Adrenal gland (tissue), 5 donors: ENCODE results near the gene ZNF503.

Source experiments
- CTCF ChIP-seq, 6 experiments: fragments of 450-650 bp in 4 of 6; fragments of 200-600 bp in 2 of 6; sonication (generic) in 1 of 6; IDR thresholded peaks; 1 replicate in 5 of 6; 2 replicates in 1 of 6; pipeline versions ENCODE4 v1.5.1 to v1.8.0; 2016 to 2021; ENCODE audit warnings: antibody characterized with exemption in 6 of 6, mild to moderate bottlenecking in 2 of 6, moderate library complexity in 1 of 6
- POLR2A ChIP-seq, 2 donors: fragments of 450-650 bp; IDR thresholded peaks; one replicate each; pipeline ENCODE4 v1.6.1; 2017; ENCODE audit warnings: antibody characterized with exemption in 2 of 2, mild to moderate bottlenecking in 2 of 2, moderate library complexity in 1 of 2
- donor health status: DM: no; HTN: no; CAD: no.

DNA sequence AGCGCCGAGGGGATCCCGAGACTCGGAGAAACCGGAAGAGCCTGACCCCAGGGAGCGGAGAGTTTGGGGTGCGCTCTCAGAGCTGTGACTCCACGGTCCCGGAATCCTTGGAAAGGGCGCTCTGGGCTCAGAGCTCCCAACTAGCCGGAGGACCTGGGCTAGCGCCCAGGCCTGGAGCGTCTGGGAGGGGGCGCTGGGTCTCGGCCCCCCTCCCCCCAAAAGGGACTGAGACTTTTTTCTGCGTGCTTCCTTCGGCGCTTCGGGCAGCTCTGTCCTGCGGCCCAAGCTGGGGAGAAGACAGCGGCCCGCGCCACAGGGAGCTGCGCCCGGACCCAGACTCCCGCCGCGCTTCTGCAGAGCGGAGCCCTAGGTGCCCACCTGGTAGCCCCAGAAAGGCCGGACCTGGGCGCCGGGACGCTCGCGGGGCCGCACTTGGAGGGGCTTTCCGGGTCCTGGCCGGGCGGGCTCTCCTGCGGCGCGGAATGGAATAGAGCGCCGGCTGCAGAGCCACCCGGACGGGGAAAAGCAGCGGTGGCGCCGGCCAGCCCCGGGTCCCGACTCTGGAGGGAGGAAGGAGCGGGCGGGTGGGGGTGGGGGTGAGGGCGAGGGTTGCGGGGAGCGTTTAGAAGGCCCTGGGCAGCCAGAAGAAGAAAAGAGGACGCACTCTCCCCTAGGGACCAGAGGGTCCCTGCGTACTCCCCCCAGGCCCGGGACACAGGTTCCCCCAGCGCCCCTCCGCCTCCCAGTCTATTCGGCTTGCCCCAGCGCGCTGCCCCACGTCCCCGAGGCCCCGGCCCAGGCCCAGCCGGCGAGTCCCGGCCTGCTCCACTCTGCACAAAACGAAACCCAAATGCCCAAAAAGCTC lies 4.7 kb downstream of the ZNF503 start:
- no peak for TF ChIP-seq CTCF (IDR thresholded peaks at IDR 0.05)
- no peak for TF ChIP-seq POLR2A (IDR thresholded peaks at IDR 0.05)
